IgD-negative memory B cell (primary cell): ENCODE results near the gene FMN2. TPM values are rescaled to one million over a fixed set of nuclear protein-coding genes. Genes with fewer than 3 reads are reported as not detected.

ENCODE experiments used
- H3K27ac Mint-ChIP-seq, 3 donors: one replicate each; pipeline ENCODE4 v1.8.0; 2020 to 2022; ENCODE audit warnings: mild to moderate bottlenecking in 3 of 3, mixed read lengths in 3 of 3, moderate library complexity in 1 of 3
- H3K27me3 Mint-ChIP-seq: one replicate; pipeline ENCODE4 v1.8.0; 2021; ENCODE audit warnings: mixed read lengths
- H3K36me3 Mint-ChIP-seq: one replicate; pipeline ENCODE4 v1.8.0; 2020; ENCODE audit warnings: mild to moderate bottlenecking, mixed read lengths
- H3K4me1 Mint-ChIP-seq, 3 donors: one replicate each; pipeline ENCODE4 v1.8.0; 2020 to 2022; ENCODE audit warnings: mixed read lengths in 3 of 3, mild to moderate bottlenecking in 1 of 3
- H3K4me3 Mint-ChIP-seq, 4 donors: one replicate each; pipeline ENCODE4 v1.8.0; 2020 to 2022; ENCODE audit warnings: mild to moderate bottlenecking in 4 of 4, mixed read lengths in 4 of 4, moderate library complexity in 3 of 4
- H3K9me3 Mint-ChIP-seq, 3 donors: one replicate each; pipeline ENCODE4 v1.8.0; 2020 to 2021; ENCODE audit warnings: mixed read lengths in 3 of 3, mild to moderate bottlenecking in 1 of 3
- polyA plus RNA-seq: library from polyadenylated mRNA; unstranded; fragments of 300-500 nt; fragmentation: Illumina TruSeq; gene quantifications from one replicate; pipeline ENCODE4 v1.2.3, GENCODE V29; 2021

FMN2 gene
- polyA plus RNA-seq, 1 donor from 2014 or later: not detected

DNA sequence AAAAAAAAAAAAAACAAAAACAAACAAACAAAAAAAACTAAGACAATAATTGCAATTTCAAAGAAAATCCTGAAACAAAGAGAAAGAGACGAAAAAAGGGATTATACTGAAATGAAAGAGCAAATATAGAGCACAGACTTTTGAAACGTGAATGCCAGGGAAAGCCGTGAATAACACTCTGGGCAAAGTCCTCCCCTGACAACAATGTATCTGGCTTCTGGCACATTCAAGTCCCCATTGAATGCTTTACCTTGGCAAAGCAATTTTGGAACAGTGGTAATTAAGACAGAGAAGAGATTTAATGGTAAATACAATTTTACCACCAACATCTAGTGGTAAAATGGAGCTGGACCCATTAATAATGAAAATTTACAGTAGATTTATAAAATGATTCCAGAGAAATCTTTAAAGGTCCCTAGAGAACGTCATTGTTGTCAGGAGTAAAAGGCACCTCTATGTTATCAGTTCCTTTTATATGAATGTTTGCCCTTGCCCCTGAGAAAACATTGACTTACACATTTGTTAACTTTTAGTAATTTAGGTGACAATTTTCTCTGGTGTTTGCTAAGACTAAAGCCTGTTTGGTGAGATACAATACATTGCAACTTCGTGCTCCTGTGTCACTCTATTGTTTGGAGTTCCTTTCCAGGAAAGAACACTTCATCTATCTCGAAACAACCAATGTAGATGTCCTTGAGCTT lies 430.6 kb downstream of the FMN2 start:
- Mint-ChIP-seq H3K4me1 (no peaks in the 10 kb centered on the region), H3K27ac (no peak overlapping the region), H3K4me3 (no peak overlapping the region), H3K27me3 (no peaks in the 10 kb centered on the region), H3K9me3 (peaks cover 0 to 5% (median 0%) of the 10 kb centered on the region in 3 donors), H3K36me3 (no peaks in the 10 kb centered on the region)

- H3K9me3 Mint-ChIP-seq: peaks cover 0 to 2% (median 0%) of the 10 kb centered on the region in 3 donors
- no peak overlapping the region for H3K4me3 Mint-ChIP-seq
- no peaks in the 10 kb centered on the region for H3K27me3 Mint-ChIP-seq
- no peak overlapping the region for H3K27ac Mint-ChIP-seq
- no peaks in the 10 kb centered on the region for H3K4me1 Mint-ChIP-seq
- H3K36me3 Mint-ChIP-seq: no peaks in the 10 kb centered on the region
Observed at GRCh38 chr1:240524356-240525069, 432.8 kb downstream of the FMN2 start.
